Lung (tissue), 12 donors: ENCODE measurements around the gene MRPL51. TPM values are rescaled to one million over a fixed set of nuclear protein-coding genes. Genes with fewer than 3 reads are reported as not detected.

Experiments
- ATAC-seq: fragments of 200-7000 bp; cut with Tn5 transposase; one replicate; pipeline ENCODE4 v1.9.1; 2020; ENCODE audit warnings: moderate number of reproducible peaks; ENCODE audit not compliant: insufficient read depth, low FRiP score
- DNase-seq, 3 donors: peaks; one replicate each; pipeline ENCODE4 v3.0.0-alpha.2; 2013 to 2017
- H3K27ac ChIP-seq, 2 donors: one replicate each; pipeline ENCODE4 v1.5.1; 2013; ENCODE audit warnings: mild to moderate bottlenecking in 2 of 2, moderate library complexity in 2 of 2, control low read depth in 1 of 2, inconsistent platforms in 1 of 2, low read depth in 1 of 2, low read length in 1 of 2
- H3K27me3 ChIP-seq, 3 donors: one replicate each; pipeline ENCODE4 v1.5.1; 2013; ENCODE audit warnings: low read length in 2 of 3; ENCODE audit not compliant: control insufficient read depth in 3 of 3, insufficient read depth in 3 of 3
- H3K36me3 ChIP-seq, 4 donors: one replicate each; pipeline ENCODE4 v1.5.1; 2013; ENCODE audit warnings: low read length in 4 of 4, mild to moderate bottlenecking in 1 of 4, moderate library complexity in 1 of 4; ENCODE audit not compliant: control insufficient read depth in 4 of 4, insufficient read depth in 4 of 4
- H3K4me1 ChIP-seq, 5 donors: one replicate each; pipeline ENCODE4 v1.5.1; 2013; ENCODE audit warnings: low read length in 5 of 5, mild to moderate bottlenecking in 2 of 5, moderate library complexity in 1 of 5; ENCODE audit not compliant: control insufficient read depth in 5 of 5, insufficient read depth in 5 of 5
- H3K4me3 ChIP-seq: one replicate; pipeline ENCODE4 v1.5.1; 2013; ENCODE audit warnings: mild to moderate bottlenecking, control low read depth, moderate library complexity
- H3K9ac ChIP-seq, 2 donors: one replicate each; pipeline ENCODE4 v1.5.1; 2013; ENCODE audit warnings: low read length in 2 of 2, control low read depth in 1 of 2; ENCODE audit not compliant: insufficient read depth in 1 of 2
- H3K9me3 ChIP-seq, 4 donors: one replicate each; pipeline ENCODE4 v1.5.1; 2013; ENCODE audit warnings: low read length in 3 of 4, mild to moderate bottlenecking in 1 of 4, moderate library complexity in 1 of 4; ENCODE audit not compliant: control insufficient read depth in 4 of 4, insufficient read depth in 3 of 4
- WGBS, 2 donors: extraction: QIAGEN DNeasy Blood & Tissue Kit; methylation state at CpG; one replicate each; pipeline ENCODE4 v1.1.7; 2013; 5-methylcytosine and 5-hydroxymethylcytosine counted together
- polyA plus RNA-seq, 2 donors: library from polyadenylated mRNA; stranded (reverse); fragments of 200-250 nt; gene quantifications; one replicate each; pipeline ENCODE4 v1.2.1, GENCODE V29; 2013
- total RNA-seq, 2 donors: library from RNA; depleted of rRNA in 1 of 2; stranded (reverse); fragments of >200 nt in 1 of 2; gene quantifications; one replicate each; pipeline ENCODE4 v1.2.1, GENCODE V29; 2014 to 2021
- TF ChIP-seq, protein P1 (sequence below): IDR thresholded peaks from 2 replicates; pipeline ENCODE4 v1.5.1; 2012; ENCODE audit warnings: mild to moderate bottlenecking; ENCODE audit errors: control extremely low read depth, extremely low read depth
- donor health status: control.
- donor health status: control.
- donor health status: Bipolar disorder and iron deficiency.
- donor health status: healthy.
- donor health status: DM: yes; HTN: yes; CAD: no.

Gene MRPL51
- total and polyA plus RNA-seq, 4 donors: 34.5 to 123 (median 91.7) TPM

DNA sequence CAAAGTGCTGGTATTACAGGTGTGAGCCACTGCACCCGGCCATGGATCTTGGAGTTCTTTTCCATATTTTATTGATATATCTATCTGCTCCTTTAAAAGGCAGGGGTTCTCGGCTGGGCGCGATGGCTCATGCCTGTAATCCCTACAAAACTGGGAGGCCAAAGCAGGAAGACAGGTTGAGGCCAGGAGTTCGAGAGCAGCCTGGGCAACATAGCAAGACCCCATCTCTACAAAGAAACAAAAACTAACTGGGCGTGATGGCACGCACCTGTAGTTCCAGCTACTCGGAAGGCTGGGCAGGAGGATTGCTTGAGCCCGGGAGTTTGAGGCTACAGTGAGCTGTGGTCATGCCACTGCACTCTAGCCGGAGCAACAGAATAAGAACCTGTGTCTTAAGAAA is 29.1 kb upstream of the MRPL51 start:
- peaks cover 28 to 70% (median 54%) of the 10 kb centered on the region in 4 donors for H3K36me3 ChIP-seq
- 87 to 94% methylated on average over 10 of the region's 10 CpGs for WGBS, 2 donors
- ATAC-seq (no peak), DNase-seq (no peak)
- H3K4me1 ChIP-seq: no peaks in the 10 kb centered on the region
- no peak overlapping the region for H3K27ac ChIP-seq
- H3K4me3 ChIP-seq: no peak overlapping the region
- H3K9ac ChIP-seq: no peak overlapping the region
- no peaks in the 10 kb centered on the region for H3K9me3 ChIP-seq
- no peaks in the 10 kb centered on the region for H3K27me3 ChIP-seq
- TF ChIP-seq, protein P1, sequence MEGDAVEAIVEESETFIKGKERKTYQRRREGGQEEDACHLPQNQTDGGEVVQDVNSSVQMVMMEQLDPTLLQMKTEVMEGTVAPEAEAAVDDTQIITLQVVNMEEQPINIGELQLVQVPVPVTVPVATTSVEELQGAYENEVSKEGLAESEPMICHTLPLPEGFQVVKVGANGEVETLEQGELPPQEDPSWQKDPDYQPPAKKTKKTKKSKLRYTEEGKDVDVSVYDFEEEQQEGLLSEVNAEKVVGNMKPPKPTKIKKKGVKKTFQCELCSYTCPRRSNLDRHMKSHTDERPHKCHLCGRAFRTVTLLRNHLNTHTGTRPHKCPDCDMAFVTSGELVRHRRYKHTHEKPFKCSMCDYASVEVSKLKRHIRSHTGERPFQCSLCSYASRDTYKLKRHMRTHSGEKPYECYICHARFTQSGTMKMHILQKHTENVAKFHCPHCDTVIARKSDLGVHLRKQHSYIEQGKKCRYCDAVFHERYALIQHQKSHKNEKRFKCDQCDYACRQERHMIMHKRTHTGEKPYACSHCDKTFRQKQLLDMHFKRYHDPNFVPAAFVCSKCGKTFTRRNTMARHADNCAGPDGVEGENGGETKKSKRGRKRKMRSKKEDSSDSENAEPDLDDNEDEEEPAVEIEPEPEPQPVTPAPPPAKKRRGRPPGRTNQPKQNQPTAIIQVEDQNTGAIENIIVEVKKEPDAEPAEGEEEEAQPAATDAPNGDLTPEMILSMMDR: no peak

DNA sequence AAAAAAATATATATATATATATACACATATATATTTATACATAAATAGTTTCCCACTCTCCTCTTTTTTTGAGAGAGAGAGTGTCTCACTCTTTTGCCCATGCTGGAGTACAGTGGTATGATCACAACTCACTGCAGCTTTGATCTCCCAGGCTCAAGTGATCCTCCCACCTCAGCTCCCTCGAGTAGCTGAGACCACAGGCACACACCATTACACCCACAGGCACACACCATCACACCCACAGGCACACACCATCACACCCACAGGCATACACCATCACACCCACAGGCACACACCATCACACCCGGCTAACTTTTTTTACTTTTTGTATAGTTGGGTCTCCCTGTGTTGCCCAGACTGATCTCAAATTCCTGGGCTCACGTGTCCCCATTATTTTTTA is 27.1 kb upstream of the MRPL51 start:
- Histone ChIP-seq H3K27me3 (no peaks in the 10 kb centered on the region), H3K9ac (no peak overlapping the region), H3K27ac (no peak overlapping the region), H3K4me1 (no peaks in the 10 kb centered on the region), H3K36me3 (peaks cover 29 to 64% (median 48%) of the 10 kb centered on the region in 4 donors), H3K9me3 (no peaks in the 10 kb centered on the region), H3K4me3 (no peak overlapping the region)
- TF ChIP-seq, protein P1: no peak
- no peak for ATAC-seq
- WGBS, 2 donors: 81 to 90% methylated on average over 3 of the region's 3 CpGs
- no peak for DNase-seq

DNA sequence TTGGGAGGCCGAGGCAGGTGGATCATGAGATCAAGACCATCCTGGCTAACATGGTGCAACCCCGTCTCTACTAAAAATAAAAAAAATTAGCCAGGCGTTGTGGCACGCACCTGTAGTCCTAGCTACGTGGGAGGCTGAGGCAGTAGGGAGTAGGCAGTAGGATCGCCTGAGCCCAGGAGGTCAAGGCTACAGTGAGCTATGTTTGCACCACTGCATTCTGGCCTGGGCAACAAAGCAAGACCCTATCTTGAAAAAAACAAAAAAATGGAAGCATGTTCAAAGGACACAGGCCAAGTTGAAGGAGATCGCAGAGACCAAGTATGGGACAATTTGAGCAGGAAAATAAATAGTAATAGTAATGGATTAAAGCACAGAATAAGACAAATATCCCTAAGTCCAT is 15.0 kb upstream of the MRPL51 start:
- ATAC-seq: no peak
- Histone ChIP-seq H3K27me3 (no peaks in the 10 kb centered on the region), H3K27ac (no peak overlapping the region), H3K4me1 (no peaks in the 10 kb centered on the region), H3K9ac (no peak overlapping the region), H3K36me3 (peaks cover 9 to 29% (median 12%) of the 10 kb centered on the region in 4 donors), H3K9me3 (no peaks in the 10 kb centered on the region), H3K4me3 (no peak overlapping the region)
- DNase-seq: no peak
- 83 to 89% methylated on average over 7 of the region's 7 CpGs for WGBS, 2 donors
- TF ChIP-seq, protein P1: no peak
